HL-60/S4 (cell line): ENCODE data around the gene CLEC2B.

Experiments used
- in situ Hi-C: fragments of 300-500 bp; cut with MboI; formaldehyde crosslinking; loops from 2 replicates; pipeline ENCODE4 v1.14.3; 2022; ENCODE audit warnings: low sequenced_read_pairs

The CLEC2B gene

GRCh38 chr12:9810671-9811070 lies 58.5 kb downstream of the CLEC2B start:
- in situ Hi-C loops, result loop anchor here (10.0 to 25.0 kb wide), 3 partner anchors 114 to 327 kb away; partner anchors contain the start of genes CLEC12B and CLEC7A

GRCh38 chr12:9809866-9810265 lies 59.3 kb downstream of the CLEC2B start:
- in situ Hi-C loops, result loop anchor here (10.0 to 25.0 kb wide), 3 partner anchors 115 to 327 kb away; partner anchors contain the start of genes CLEC12B and CLEC7A

GRCh38 chr12:9809338-9809737 lies 59.8 kb downstream of the CLEC2B start:
- in situ Hi-C loops, result loop anchor here (25.0 kb wide), 2 partner anchors 203 to 328 kb away; partner anchors contain the start of genes CLEC12B and CLEC7A

DNA sequence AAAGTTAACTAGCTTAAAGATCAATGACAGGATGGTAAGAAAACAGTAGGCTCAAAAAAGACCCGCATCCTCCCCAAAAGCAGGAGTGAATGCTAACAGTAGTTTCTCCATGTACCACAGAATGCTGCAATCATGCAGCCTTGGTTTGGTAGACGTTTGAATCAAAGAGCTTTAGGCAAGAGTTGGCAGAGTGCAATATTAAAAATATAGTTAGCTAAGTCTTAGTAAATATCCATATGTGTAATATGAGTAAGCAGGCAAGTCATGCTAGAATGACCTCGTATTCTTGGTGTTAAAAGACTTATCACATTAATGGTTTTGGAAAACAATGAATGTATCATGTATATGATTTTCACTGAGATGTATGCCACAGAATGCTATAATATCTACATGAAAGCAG lies 60.6 kb downstream of the CLEC2B start:
- in situ Hi-C loops, result loop anchor here (25.0 kb wide), 2 partner anchors 204 to 329 kb away; partner anchors contain the start of genes CLEC12B and CLEC7A

GRCh38 chr12:9806714-9807113 lies 62.4 kb downstream of the CLEC2B start:
- in situ Hi-C loops, result loop anchor here (25.0 kb wide), 2 partner anchors 206 to 331 kb away; partner anchors contain the start of genes CLEC12B and CLEC7A

GRCh38 chr12:9805883-9806282 lies 63.3 kb downstream of the CLEC2B start:
- in situ Hi-C loops, result loop anchor here (25.0 kb wide), 2 partner anchors 206 to 331 kb away; partner anchors contain the start of genes CLEC12B and CLEC7A
